ENCODE data around the gene PTPRD. TPM values are rescaled to one million over a fixed set of nuclear protein-coding genes. Genes with fewer than 3 reads are reported as not detected.

PTPRD gene
- total and polyA plus RNA-seq, 2 experiments from 2014 or later, result 11.5 to 58.0 TPM

GRCh38 chr9:8889100-8889499 is 1723.7 kb downstream of the PTPRD start:
- no peak for TF ChIP-seq EZH2 (IDR thresholded peaks at IDR 0.05; ENCODE audit: low read depth, unreplicated experiment)
- TF ChIP-seq CREB1 (CRISPR knock-in tag; IDR thresholded peaks at IDR 0.05; ENCODE audit: low read depth), result no peak
- no peak for TF ChIP-seq STAT1 (IDR thresholded peaks at IDR 0.05; ENCODE audit: unreplicated experiment)
- TF ChIP-seq, protein P1, sequence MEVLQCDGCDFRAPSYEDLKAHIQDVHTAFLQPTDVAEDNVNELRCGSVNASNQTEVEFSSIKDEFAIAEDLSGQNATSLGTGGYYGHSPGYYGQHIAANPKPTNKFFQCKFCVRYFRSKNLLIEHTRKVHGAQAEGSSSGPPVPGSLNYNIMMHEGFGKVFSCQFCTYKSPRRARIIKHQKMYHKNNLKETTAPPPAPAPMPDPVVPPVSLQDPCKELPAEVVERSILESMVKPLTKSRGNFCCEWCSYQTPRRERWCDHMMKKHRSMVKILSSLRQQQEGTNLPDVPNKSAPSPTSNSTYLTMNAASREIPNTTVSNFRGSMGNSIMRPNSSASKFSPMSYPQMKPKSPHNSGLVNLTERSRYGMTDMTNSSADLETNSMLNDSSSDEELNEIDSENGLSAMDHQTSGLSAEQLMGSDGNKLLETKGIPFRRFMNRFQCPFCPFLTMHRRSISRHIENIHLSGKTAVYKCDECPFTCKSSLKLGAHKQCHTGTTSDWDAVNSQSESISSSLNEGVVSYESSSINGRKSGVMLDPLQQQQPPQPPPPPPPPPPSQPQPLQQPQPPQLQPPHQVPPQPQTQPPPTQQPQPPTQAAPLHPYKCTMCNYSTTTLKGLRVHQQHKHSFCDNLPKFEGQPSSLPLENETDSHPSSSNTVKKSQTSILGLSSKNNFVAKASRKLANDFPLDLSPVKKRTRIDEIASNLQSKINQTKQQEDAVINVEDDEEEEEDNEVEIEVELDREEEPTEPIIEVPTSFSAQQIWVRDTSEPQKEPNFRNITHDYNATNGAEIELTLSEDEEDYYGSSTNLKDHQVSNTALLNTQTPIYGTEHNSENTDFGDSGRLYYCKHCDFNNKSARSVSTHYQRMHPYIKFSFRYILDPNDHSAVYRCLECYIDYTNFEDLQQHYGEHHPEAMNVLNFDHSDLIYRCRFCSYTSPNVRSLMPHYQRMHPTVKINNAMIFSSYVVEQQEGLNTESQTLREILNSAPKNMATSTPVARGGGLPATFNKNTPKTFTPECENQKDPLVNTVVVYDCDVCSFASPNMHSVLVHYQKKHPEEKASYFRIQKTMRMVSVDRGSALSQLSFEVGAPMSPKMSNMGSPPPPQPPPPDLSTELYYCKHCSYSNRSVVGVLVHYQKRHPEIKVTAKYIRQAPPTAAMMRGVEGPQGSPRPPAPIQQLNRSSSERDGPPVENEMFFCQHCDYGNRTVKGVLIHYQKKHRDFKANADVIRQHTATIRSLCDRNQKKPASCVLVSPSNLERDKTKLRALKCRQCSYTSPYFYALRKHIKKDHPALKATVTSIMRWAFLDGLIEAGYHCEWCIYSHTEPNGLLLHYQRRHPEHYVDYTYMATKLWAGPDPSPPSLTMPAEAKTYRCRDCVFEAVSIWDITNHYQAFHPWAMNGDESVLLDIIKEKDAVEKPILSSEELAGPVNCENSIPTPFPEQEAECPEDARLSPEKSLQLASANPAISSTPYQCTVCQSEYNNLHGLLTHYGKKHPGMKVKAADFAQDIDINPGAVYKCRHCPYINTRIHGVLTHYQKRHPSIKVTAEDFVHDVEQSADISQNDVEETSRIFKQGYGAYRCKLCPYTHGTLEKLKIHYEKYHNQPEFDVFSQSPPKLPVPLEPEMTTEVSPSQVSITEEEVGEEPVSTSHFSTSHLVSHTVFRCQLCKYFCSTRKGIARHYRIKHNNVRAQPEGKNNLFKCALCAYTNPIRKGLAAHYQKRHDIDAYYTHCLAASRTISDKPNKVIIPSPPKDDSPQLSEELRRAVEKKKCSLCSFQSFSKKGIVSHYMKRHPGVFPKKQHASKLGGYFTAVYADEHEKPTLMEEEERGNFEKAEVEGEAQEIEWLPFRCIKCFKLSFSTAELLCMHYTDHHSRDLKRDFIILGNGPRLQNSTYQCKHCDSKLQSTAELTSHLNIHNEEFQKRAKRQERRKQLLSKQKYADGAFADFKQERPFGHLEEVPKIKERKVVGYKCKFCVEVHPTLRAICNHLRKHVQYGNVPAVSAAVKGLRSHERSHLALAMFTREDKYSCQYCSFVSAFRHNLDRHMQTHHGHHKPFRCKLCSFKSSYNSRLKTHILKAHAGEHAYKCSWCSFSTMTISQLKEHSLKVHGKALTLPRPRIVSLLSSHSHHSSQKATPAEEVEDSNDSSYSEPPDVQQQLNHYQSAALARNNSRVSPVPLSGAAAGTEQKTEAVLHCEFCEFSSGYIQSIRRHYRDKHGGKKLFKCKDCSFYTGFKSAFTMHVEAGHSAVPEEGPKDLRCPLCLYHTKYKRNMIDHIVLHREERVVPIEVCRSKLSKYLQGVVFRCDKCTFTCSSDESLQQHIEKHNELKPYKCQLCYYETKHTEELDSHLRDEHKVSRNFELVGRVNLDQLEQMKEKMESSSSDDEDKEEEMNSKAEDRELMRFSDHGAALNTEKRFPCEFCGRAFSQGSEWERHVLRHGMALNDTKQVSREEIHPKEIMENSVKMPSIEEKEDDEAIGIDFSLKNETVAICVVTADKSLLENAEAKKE (CRISPR knock-in tag; IDR thresholded peaks at IDR 0.05), result no peak
- no peak for TF ChIP-seq ZNF331 (CRISPR knock-in tag; IDR thresholded peaks at IDR 0.05; ENCODE audit: low read depth)
- no peak for TF ChIP-seq POLR2AphosphoS5 (IDR thresholded peaks at IDR 0.05; ENCODE audit: low read depth)
- no peak for TF ChIP-seq EZH2phosphoT487 (IDR thresholded peaks at IDR 0.05; ENCODE audit: unreplicated experiment)
- TF ChIP-seq ETS1 (IDR thresholded peaks at IDR 0.05), result no peak
- no peak for TF ChIP-seq ZNF114 (CRISPR knock-in tag; IDR thresholded peaks at IDR 0.05)
- TF ChIP-seq REST (IDR thresholded peaks at IDR 0.05; ENCODE audit: unreplicated experiment), result no peak
- no peak for TF ChIP-seq JUNB (IDR thresholded peaks at IDR 0.05; ENCODE audit: unreplicated experiment)
- TF ChIP-seq NANOG (IDR thresholded peaks at IDR 0.05; ENCODE audit: borderline replicate concordance), result no peak
- TF ChIP-seq, protein P2, sequence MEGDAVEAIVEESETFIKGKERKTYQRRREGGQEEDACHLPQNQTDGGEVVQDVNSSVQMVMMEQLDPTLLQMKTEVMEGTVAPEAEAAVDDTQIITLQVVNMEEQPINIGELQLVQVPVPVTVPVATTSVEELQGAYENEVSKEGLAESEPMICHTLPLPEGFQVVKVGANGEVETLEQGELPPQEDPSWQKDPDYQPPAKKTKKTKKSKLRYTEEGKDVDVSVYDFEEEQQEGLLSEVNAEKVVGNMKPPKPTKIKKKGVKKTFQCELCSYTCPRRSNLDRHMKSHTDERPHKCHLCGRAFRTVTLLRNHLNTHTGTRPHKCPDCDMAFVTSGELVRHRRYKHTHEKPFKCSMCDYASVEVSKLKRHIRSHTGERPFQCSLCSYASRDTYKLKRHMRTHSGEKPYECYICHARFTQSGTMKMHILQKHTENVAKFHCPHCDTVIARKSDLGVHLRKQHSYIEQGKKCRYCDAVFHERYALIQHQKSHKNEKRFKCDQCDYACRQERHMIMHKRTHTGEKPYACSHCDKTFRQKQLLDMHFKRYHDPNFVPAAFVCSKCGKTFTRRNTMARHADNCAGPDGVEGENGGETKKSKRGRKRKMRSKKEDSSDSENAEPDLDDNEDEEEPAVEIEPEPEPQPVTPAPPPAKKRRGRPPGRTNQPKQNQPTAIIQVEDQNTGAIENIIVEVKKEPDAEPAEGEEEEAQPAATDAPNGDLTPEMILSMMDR (conservative IDR thresholded peaks at IDR 0.05; ENCODE audit: low read depth in 2 of 2), result no peak
- ATAC-seq, result no peak
- H3K36me3 Mint-ChIP-seq (ENCODE audit: low read depth), result no peaks in the 10 kb centered on the region

More at GRCh38 chr9:8889100-8889499, 1723.7 kb downstream of the PTPRD start:
- peaks cover 5% of the 10 kb centered on the region; the same call in 1 of the 2 replicates for H3K4me1 ChIP-seq (ENCODE audit: insufficient read depth)
- H4K20me1 ChIP-seq (replicated peaks; ENCODE audit: insufficient read depth), result no peaks in the 10 kb centered on the region
- no peak overlapping the region for H3K27ac Mint-ChIP-seq
- no peak overlapping the region for H3K4me3 Mint-ChIP-seq
- H3K4me1 Mint-ChIP-seq, result peaks cover 10% of the 10 kb centered on the region; the same call in 2 of the 3 replicates
- no peak overlapping the region for H2AFZ ChIP-seq
- no peaks in the 10 kb centered on the region for H3K9me3 Mint-ChIP-seq
- H3K27me3 Mint-ChIP-seq (ENCODE audit: insufficient read depth, low read depth, poor library complexity), result no peaks in the 10 kb centered on the region
- H3K4me3 ChIP-seq, result no peak overlapping the region
- no peaks in the 10 kb centered on the region for H3K27me3 ChIP-seq (ENCODE audit: insufficient read depth)
- no peak for DNase-seq (ENCODE audit: low spot score)
- no peaks in the 10 kb centered on the region for H3K9me2 ChIP-seq (ENCODE audit: insufficient read depth)
- H3K79me2 ChIP-seq (replicated peaks; ENCODE audit: insufficient read depth), result no peaks in the 10 kb centered on the region
- no peaks in the 10 kb centered on the region for H3F3A ChIP-seq (replicated peaks; ENCODE audit: low read depth)
- H3K4me2 ChIP-seq, result no peak overlapping the region
- H3K27ac ChIP-seq (ENCODE audit: low read depth), result no peak overlapping the region
- H3K36me3 ChIP-seq (ENCODE audit: insufficient read depth), result no peaks in the 10 kb centered on the region
